Activated CD8-positive, alpha-beta memory T cell treated with anti-CD3 and anti-CD28 coated beads for 1 hour (primary cell): ENCODE measurements around the gene OTUB2.

Experiments
- DNase-seq, 2 donors: peaks; one replicate each; pipeline ENCODE4 v3.0.0-alpha.2; 2020; ENCODE audit warnings: low read depth in 1 of 2; ENCODE audit errors: extremely low read depth in 1 of 2

The OTUB2 gene

DNA sequence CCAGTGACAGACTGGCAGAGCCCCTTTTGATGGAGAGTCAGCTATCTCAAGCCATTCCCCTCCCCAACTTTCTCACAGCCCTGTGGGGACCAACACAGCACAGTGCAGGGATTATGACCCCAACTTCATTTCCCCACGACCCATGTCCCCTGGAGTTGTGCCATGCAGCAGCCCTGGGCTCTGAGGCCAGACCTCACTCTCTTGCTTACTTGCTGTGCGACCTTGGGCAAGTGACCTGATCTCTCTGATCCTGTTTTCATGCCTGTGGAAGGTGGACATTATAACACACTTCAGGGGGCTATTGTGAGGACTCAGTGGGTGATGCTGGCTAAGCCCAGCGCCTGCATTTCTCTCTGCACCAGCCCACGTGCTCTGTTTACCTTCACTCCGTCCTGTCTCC, 14.1 kb downstream of the OTUB2 start:
- no peak for DNase-seq

GRCh38 chr14:94040796-94041195, 14.7 kb downstream of the OTUB2 start:
- no peak for DNase-seq

DNA sequence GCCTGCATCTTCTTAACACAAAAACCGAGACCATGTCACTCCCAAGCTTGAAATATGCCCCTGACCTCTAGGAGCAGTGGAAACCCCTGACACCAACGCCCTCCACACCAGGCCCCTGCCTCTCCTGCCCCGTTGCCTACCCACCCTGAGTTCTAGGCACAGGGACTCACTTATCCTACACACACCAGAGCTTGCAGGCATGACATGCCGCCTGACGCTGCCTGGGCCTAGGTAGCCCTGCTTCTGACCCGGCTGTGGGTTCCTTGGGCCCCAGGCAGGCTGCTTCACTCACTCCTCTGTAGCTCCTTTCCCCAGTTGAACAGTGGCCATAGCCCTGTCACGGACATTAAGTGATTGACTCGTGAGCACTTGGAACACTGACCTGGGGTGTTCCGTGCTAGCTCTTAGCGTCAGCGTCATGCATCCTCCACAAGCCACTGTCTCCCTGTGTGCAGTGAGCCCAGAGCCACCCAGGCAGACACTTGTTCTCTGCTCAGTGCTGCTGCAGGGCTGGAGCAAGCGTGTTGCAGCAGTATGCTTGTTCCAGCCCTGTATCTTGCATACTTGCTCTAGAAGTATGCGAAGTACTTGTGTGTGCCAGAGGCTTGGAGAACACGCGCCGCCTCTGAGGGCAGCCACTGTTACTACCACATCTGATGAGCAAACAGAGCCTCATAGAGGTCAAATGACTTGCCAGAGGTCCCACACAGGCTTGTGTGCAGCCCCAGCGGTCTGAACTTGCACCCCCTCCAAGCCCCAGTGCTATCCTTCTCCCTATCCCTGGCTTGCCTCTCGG, 15.6 kb downstream of the OTUB2 start:
- DNase-seq = no peak

- DNase-seq = no peak
Measured at GRCh38 chr14:94042433-94043091, 16.4 kb downstream of the OTUB2 start.

- DNase-seq = no peak
Measured at GRCh38 chr14:94043111-94043755, 17.1 kb downstream of the OTUB2 start.

GRCh38 chr14:94043756-94044475, 17.8 kb downstream of the OTUB2 start:
- no peak for DNase-seq

GRCh38 chr14:94044476-94045091, 18.4 kb downstream of the OTUB2 start:
- no peak for DNase-seq

- no peak for DNase-seq
Measured at GRCh38 chr14:94045101-94045500, 19.0 kb downstream of the OTUB2 start.

DNA sequence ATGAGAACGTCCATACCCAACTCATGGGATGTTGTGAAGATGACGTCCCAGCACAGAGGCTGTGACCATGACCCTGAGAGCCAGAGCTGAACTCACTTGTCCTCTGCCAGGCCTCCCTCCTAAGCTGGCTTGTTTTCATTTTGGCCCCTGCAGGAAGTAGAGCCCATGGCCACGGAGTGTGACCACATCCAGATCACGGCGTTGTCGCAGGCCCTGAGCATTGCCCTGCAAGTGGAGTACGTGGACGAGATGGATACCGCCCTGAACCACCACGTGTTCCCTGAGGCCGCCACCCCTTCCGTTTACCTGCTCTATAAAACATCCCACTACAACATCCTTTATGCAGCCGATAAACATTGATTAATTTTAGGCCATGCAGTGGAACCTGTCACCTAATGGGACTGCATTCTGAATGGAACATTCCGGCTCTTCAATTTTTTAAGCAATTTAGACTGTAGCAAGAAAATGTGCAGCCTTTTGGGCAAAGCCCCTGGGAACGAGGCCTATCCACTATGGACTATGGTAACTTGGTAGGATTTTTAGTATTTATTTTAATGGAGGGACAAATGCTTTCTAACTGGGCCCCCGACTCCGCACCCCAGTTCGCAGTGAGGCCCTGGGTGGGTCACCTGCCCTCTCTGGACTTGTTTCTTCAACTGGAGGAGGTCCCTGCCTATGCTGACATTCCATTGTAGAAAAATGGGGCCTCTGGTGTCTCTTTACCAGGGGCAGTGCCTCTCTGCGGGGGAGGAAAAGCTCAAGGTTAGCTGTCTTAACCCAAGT, 19.6 kb downstream of the OTUB2 start:
- DNase-seq = no peak

- no peak for DNase-seq
Measured at GRCh38 chr14:94046696-94047250, 20.6 kb downstream of the OTUB2 start.

GRCh38 chr14:94047581-94047980, 21.4 kb downstream of the OTUB2 start:
- DNase-seq = no peak

DNA sequence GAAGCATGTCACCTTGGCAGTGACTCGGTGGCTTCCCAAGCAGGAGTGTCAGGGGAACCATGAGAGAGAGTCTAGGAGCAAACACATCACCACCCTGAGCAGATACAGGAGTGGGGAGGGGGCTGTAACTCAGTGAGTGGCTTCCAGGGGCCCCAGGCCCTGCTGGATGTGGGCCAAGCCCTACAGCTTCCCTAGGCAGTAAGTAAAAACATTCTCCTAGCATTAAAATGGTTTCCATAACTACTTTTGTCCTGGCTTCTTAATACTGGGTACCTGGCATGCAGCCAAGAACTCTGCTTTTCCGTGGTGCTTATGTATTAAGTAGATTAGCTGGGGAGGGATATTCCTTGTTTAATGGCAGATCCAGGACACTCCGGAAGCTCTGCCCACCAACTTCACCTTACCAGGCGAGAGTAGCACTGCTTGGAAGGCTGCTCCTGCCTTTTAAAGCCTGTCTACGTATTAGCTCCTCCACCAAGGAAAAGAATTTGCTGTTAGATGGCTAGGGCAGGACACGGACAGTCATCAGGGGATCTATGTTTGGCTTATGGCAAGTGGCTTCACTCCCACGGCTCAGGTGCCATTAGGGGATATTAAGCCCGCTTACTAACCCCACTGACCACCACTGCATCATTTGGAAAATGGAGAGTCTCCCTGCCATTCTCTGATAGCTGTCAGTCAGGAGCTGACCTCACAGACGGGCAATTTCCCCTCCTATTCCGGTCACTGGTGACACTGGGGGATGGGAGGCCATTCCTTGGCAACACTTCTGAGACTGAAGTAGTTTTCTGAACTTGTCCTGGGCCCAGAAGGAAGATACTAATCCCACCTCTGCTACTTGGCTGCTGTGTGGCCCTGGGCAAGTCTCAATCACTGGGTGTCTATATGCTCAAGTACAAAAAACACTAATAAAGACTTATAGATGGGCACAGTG, 22.8 kb downstream of the OTUB2 start:
- DNase-seq = no peak

- no peak for DNase-seq
Measured at GRCh38 chr14:94049625-94050023, 23.5 kb downstream of the OTUB2 start.

- no peak for DNase-seq
Measured at GRCh38 chr14:94050231-94050880, 24.2 kb downstream of the OTUB2 start.

DNA sequence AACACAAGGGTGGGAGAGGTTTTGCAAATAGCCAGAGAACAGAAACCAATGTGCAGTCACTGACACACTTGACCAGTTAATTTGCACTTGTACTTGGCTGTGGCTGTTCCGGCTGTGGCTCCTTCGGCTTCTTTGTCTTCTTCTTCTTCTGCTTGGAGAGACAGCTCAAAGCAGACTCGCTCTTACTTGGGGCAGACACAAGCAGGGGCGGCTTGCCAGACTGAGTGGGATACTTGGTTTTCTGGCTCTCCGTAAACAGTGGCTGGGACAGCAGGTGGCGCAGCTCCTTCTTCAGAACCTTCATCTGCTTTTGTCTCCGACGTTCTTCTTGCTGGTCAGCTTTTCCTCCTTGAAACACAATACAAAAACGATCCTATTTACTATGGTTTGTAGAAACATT, 25.0 kb downstream of the OTUB2 start:
- no peak for DNase-seq

DNA sequence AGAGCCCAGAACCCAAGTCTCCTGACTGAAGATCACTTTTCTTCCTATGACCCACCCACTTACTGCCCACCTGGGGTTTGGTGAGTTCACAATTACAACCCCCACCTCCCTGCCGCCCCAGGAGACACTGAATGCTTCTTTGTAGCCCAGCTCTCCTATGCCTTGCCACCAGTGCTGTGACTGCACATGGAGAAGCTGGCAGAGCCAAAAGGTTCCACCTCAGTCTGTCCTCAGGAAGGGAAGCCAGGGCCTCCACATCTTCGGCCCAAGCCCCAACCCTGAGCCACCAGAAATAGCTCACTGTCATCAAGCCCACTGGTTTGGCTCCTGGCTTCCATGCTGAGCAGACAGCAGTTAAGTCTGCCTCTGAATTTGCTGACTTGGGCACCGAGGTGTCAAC, 25.6 kb downstream of the OTUB2 start:
- no peak for DNase-seq

- no peak for DNase-seq
Measured at GRCh38 chr14:94052199-94052598, 26.1 kb downstream of the OTUB2 start.

- DNase-seq = no peak
Measured at GRCh38 chr14:94052662-94053061, 26.5 kb downstream of the OTUB2 start.
